ENCODE measurements around the gene TWIST2.

Gene TWIST2

GRCh38 chr2:238857959-238858358 lies 10.1 kb downstream of the TWIST2 start:
- no peak for DNase-seq

- DNase-seq: no peak
Observed at GRCh38 chr2:238859636-238860347, 11.9 kb downstream of the TWIST2 start.

GRCh38 chr2:238861013-238861730 lies 13.3 kb downstream of the TWIST2 start:
- no peak for DNase-seq

- DNase-seq: no peak
Observed at GRCh38 chr2:238861766-238862315, 14.0 kb downstream of the TWIST2 start.

GRCh38 chr2:238862701-238863100 lies 14.8 kb downstream of the TWIST2 start:
- DNase-seq: no peak

GRCh38 chr2:238863231-238863630 lies 15.3 kb downstream of the TWIST2 start:
- DNase-seq: no peak

GRCh38 chr2:238863749-238864206 lies 15.9 kb downstream of the TWIST2 start:
- no peak for DNase-seq

- DNase-seq: peak; percentile 70
Observed at GRCh38 chr2:238864207-238865014, 16.5 kb downstream of the TWIST2 start.

GRCh38 chr2:238865015-238865719 lies 17.3 kb downstream of the TWIST2 start:
- DNase-seq: no peak

- no peak for DNase-seq
Observed at GRCh38 chr2:238865744-238866355, 18.0 kb downstream of the TWIST2 start.

- peak; percentile 12 for DNase-seq
Observed at GRCh38 chr2:238866656-238867277, 18.9 kb downstream of the TWIST2 start.

- DNase-seq: no peak
Observed at GRCh38 chr2:238868067-238868524, 20.2 kb downstream of the TWIST2 start.

- no peak for DNase-seq
Observed at GRCh38 chr2:238868616-238869292, 20.9 kb downstream of the TWIST2 start.

GRCh38 chr2:238869293-238870124 lies 21.6 kb downstream of the TWIST2 start:
- no peak for DNase-seq

- DNase-seq: no peak
Observed at GRCh38 chr2:238870261-238870660, 22.4 kb downstream of the TWIST2 start.

GRCh38 chr2:238872026-238872425 lies 24.1 kb downstream of the TWIST2 start:
- DNase-seq: no peak

- DNase-seq: no peak
Observed at GRCh38 chr2:238872628-238873380, 24.9 kb downstream of the TWIST2 start.

- DNase-seq: no peak
Observed at GRCh38 chr2:238873381-238873801, 25.5 kb downstream of the TWIST2 start.

GRCh38 chr2:238873841-238874240 lies 26.0 kb downstream of the TWIST2 start:
- no peak for DNase-seq

All from stimulated activated CD8-positive, alpha-beta memory T cell treated with anti-CD3 and anti-CD28 coated beads, Interleukin-4, amount 100 ng/mL, for 48 hours (primary cell).